ENCODE results near the gene APBB2. TPM values are rescaled to one million over a fixed set of nuclear protein-coding genes. Genes with fewer than 3 reads are reported as not detected.

APBB2 gene
- total and polyA plus RNA-seq, 4 donors, result 4.8 to 31.5 (median 11.2) TPM

- no peak for TF ChIP-seq HNF4A (conservative IDR thresholded peaks at IDR 0.05)
Measured at GRCh38 chr4:40888933-40889332, 325.4 kb downstream of the APBB2 start (continued).

DNA sequence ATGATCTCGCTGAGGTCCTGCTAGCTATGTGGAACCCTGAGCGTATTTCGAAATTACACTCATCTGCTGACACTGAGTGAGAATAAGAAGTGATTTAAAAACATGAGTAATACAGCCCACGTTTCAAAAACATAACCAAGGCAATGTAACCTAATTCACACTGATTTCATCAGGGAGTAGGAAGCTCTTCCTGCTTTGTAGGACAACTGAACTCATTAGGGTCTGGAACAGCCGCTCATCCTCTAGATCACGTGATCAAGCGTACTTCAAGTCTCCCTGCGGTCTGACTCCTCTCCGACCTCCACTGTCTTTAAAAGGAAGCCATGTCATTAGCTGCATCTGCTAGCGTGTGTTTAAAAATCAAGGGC, 326.6 kb downstream of the APBB2 start:
- Histone ChIP-seq H3K4me3 (ENCODE audit: low read depth in 1 of 3, low read length in 3 of 3) (no peak overlapping the region), H3K9me3 (ENCODE audit: control insufficient read depth in 4 of 4, low read length in 3 of 4) (no peaks in the 10 kb centered on the region), H3K9ac (ENCODE audit: low read depth in 1 of 2, low read length in 2 of 2) (no peak overlapping the region), H3K27me3 (ENCODE audit: control insufficient read depth in 4 of 4, insufficient read depth in 4 of 4, low read length in 3 of 4) (no peaks in the 10 kb centered on the region), H3K4me1 (ENCODE audit: control insufficient read depth in 4 of 4, insufficient read depth in 4 of 4, low read length in 3 of 4) (no peaks in the 10 kb centered on the region), H3K36me3 (ENCODE audit: control insufficient read depth in 4 of 4, insufficient read depth in 3 of 4, low read depth in 1 of 4, low read length in 3 of 4) (peaks cover 0 to 35% (median 7%) of the 10 kb centered on the region in 4 donors), H3K27ac (ENCODE audit: low read depth in 1 of 2, low read length in 2 of 2) (no peak overlapping the region)
- no peak for DNase-seq (ENCODE audit: low spot score)
- no peak for TF ChIP-seq HNF4G (IDR thresholded peaks at IDR 0.05)
- TF ChIP-seq CTCF (IDR thresholded peaks at IDR 0.05; ENCODE audit: low read depth, low read length, missing input control), result no peak
- no peak for TF ChIP-seq RXRA (IDR thresholded peaks at IDR 0.05)
- TF ChIP-seq JUND (IDR thresholded peaks at IDR 0.05), result no peak
- TF ChIP-seq, protein P1, sequence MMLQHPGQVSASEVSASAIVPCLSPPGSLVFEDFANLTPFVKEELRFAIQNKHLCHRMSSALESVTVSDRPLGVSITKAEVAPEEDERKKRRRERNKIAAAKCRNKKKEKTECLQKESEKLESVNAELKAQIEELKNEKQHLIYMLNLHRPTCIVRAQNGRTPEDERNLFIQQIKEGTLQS (IDR thresholded peaks at IDR 0.05), result no peak
- WGBS, result 81% methylated on average over 10 of the region's 10 CpGs

GRCh38 chr4:40886931-40887763, 327.2 kb downstream of the APBB2 start:
- no peak overlapping the region for H3K27ac ChIP-seq (ENCODE audit: low read depth in 1 of 2, low read length in 2 of 2)
- no peak for DNase-seq (ENCODE audit: low spot score)
- H3K4me1 ChIP-seq (ENCODE audit: control insufficient read depth in 4 of 4, insufficient read depth in 4 of 4, low read length in 3 of 4), result no peaks in the 10 kb centered on the region
- H3K9ac ChIP-seq (ENCODE audit: low read depth in 1 of 2, low read length in 2 of 2), result no peak overlapping the region
- WGBS, result 96% methylated on average over 7 of the region's 7 CpGs
- peaks cover 0 to 35% (median 6%) of the 10 kb centered on the region in 4 donors for H3K36me3 ChIP-seq (ENCODE audit: control insufficient read depth in 4 of 4, insufficient read depth in 3 of 4, low read depth in 1 of 4, low read length in 3 of 4)
- no peak overlapping the region for H3K4me3 ChIP-seq (ENCODE audit: low read depth in 1 of 3, low read length in 3 of 3)
- TF ChIP-seq GABPA (IDR thresholded peaks at IDR 0.05 in 1 of 2, conservative IDR thresholded peaks at IDR 0.05 in 1 of 2) (no peak), SP1 (IDR thresholded peaks at IDR 0.05) (no peak), YY1 (IDR thresholded peaks at IDR 0.05) (no peak), FOXA2 (IDR thresholded peaks at IDR 0.05) (no peak), EGR1 (IDR thresholded peaks at IDR 0.05; ENCODE audit: low read depth in 2 of 2) (no peak), JUND (IDR thresholded peaks at IDR 0.05) (no peak), HNF4G (IDR thresholded peaks at IDR 0.05) (no peak), RXRA (IDR thresholded peaks at IDR 0.05) (no peak), TAF1 (conservative IDR thresholded peaks at IDR 0.05) (no peak)
- no peaks in the 10 kb centered on the region for H3K27me3 ChIP-seq (ENCODE audit: control insufficient read depth in 4 of 4, insufficient read depth in 4 of 4, low read length in 3 of 4)
- no peaks in the 10 kb centered on the region for H3K9me3 ChIP-seq (ENCODE audit: control insufficient read depth in 4 of 4, low read length in 3 of 4)

DNA sequence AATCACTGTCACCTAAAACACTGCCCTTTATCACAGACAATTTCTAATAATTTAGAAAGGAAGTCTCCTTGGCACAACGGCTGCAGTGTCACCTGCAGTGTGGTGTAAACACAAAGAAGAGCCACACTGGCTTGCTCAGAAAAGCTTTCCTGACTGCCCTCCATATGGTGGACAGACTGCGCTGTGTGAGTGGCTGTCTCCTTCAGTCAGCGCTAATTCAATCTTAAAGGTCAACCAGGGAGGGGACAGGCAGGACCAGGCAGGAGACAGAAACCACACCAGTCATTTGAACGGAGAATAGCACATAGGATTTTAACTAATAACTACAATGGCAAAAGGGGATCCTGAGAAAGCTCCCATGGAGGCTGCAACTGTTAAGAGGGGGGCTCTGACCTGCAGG, 332.5 kb downstream of the APBB2 start:
- H3K27ac ChIP-seq (ENCODE audit: low read depth in 1 of 2, low read length in 2 of 2), result no peak overlapping the region
- no peaks in the 10 kb centered on the region for H3K27me3 ChIP-seq (ENCODE audit: control insufficient read depth in 4 of 4, insufficient read depth in 4 of 4, low read length in 3 of 4)
- TF ChIP-seq SP1 (IDR thresholded peaks at IDR 0.05) (no peak), HNF4G (IDR thresholded peaks at IDR 0.05) (no peak), RXRA (IDR thresholded peaks at IDR 0.05) (no peak), JUND (IDR thresholded peaks at IDR 0.05) (no peak), MAX (IDR thresholded peaks at IDR 0.05) (no peak), ZBTB33 (IDR thresholded peaks at IDR 0.05) (no peak), FOXA1 (IDR thresholded peaks at IDR 0.05) (no peak), RAD21 (IDR thresholded peaks at IDR 0.05) (no peak), CTCF (IDR thresholded peaks at IDR 0.05; ENCODE audit: low read depth, low read length, missing input control) (no peak), NR2F2 (IDR thresholded peaks at IDR 0.05) (no peak)
- TF ChIP-seq, protein P1 (IDR thresholded peaks at IDR 0.05), result no peak
- H3K4me1 ChIP-seq (ENCODE audit: control insufficient read depth in 4 of 4, insufficient read depth in 4 of 4, low read length in 3 of 4), result peaks cover 0 to 3% (median 0%) of the 10 kb centered on the region in 4 donors
- peaks cover 0 to 28% (median 13%) of the 10 kb centered on the region in 4 donors for H3K36me3 ChIP-seq (ENCODE audit: control insufficient read depth in 4 of 4, insufficient read depth in 3 of 4, low read depth in 1 of 4, low read length in 3 of 4)
- H3K9me3 ChIP-seq (ENCODE audit: control insufficient read depth in 4 of 4, low read length in 3 of 4), result no peaks in the 10 kb centered on the region
- 93% methylated on average over 4 of the region's 4 CpGs for WGBS
- no peak overlapping the region for H3K9ac ChIP-seq (ENCODE audit: low read depth in 1 of 2, low read length in 2 of 2)
- DNase-seq (ENCODE audit: low spot score), result no peak
- no peak overlapping the region for H3K4me3 ChIP-seq (ENCODE audit: low read depth in 1 of 3, low read length in 3 of 3)

Data from liver (tissue), 9 donors.